Glutamatergic neuron (in vitro differentiated cells): ENCODE results near the gene SLC13A4. TPM values are rescaled to one million over a fixed set of nuclear protein-coding genes. Genes with fewer than 3 reads are reported as not detected.
"Not testable (repeated sequence)": the region's sequence is repeated elsewhere in the genome, so short reads cannot be mapped to it uniquely, and the experiment has no call there.

Source experiments
- DNase-seq: peaks from one replicate; pipeline ENCODE4 v3.0.0; 2022
- H3K27ac Mint-ChIP-seq: one replicate; pipeline ENCODE4 v1.8.0; 2020; ENCODE audit warnings: mild to moderate bottlenecking, mixed read lengths, inconsistent platforms; ENCODE audit not compliant: unreplicated experiment
- H3K27me3 Mint-ChIP-seq: one replicate; pipeline ENCODE4 v1.8.0; 2020; ENCODE audit warnings: mild to moderate bottlenecking, moderate library complexity, mixed read lengths, inconsistent platforms; ENCODE audit not compliant: unreplicated experiment
- H3K36me3 Mint-ChIP-seq: one replicate; pipeline ENCODE4 v1.8.0; 2020; ENCODE audit warnings: mild to moderate bottlenecking, mixed read lengths, inconsistent platforms; ENCODE audit not compliant: unreplicated experiment
- H3K4me1 Mint-ChIP-seq: one replicate; pipeline ENCODE4 v1.8.0; 2020; ENCODE audit warnings: mild to moderate bottlenecking, low read depth, mixed read lengths, inconsistent platforms; ENCODE audit not compliant: unreplicated experiment
- H3K4me3 Mint-ChIP-seq: one replicate; pipeline ENCODE4 v1.8.0; 2020; ENCODE audit warnings: mild to moderate bottlenecking, mixed read lengths, inconsistent platforms; ENCODE audit not compliant: unreplicated experiment
- H3K9me3 Mint-ChIP-seq: one replicate; pipeline ENCODE4 v1.8.0; 2020; ENCODE audit warnings: mild to moderate bottlenecking, moderate library complexity, mixed read lengths, inconsistent platforms; ENCODE audit not compliant: unreplicated experiment
- CTCF ChIP-seq: fragments of 200-600 bp; sonication (generic); IDR thresholded peaks from one replicate; pipeline ENCODE4 v1.5.0; 2021; ENCODE audit not compliant: partially characterized antibody, unreplicated experiment
- total RNA-seq: library from RNA; stranded (reverse); fragmentation: NEBNext Ultra II Directional; extraction: Animal tissue kit (Norgen Biotek cat#: 25700); gene quantifications from one replicate; pipeline ENCODE4 v1.2.1, GENCODE V29; 2021; ENCODE audit not compliant: unreplicated experiment

Gene SLC13A4
- total RNA-seq, 1 donor from 2014 or later: not detected

GRCh38 chr7:135644154-135644553 lies 83.8 kb downstream of the SLC13A4 start:
- no peak for TF ChIP-seq CTCF
- Mint-ChIP-seq H3K27me3 (no peaks in the 10 kb centered on the region), H3K27ac (no peak overlapping the region), H3K36me3 (no peaks in the 10 kb centered on the region), H3K9me3 (no peaks in the 10 kb centered on the region), H3K4me3 (no peak overlapping the region), H3K4me1 (no peaks in the 10 kb centered on the region)
- DNase-seq: no peak

GRCh38 chr7:135639690-135640089 lies 88.3 kb downstream of the SLC13A4 start:
- H3K27ac Mint-ChIP-seq, H3K27me3 Mint-ChIP-seq, H3K4me3 Mint-ChIP-seq, DNase-seq, H3K4me1 Mint-ChIP-seq, H3K9me3 Mint-ChIP-seq, H3K36me3 Mint-ChIP-seq: not testable (repeated sequence)

GRCh38 chr7:135634191-135634878 lies 93.7 kb downstream of the SLC13A4 start:
- Mint-ChIP-seq H3K27me3 (no peaks in the 10 kb centered on the region), H3K27ac (no peak overlapping the region), H3K4me1 (no peaks in the 10 kb centered on the region), H3K4me3 (no peak overlapping the region), H3K9me3 (no peaks in the 10 kb centered on the region), H3K36me3 (no peaks in the 10 kb centered on the region)
- no peak for DNase-seq
- no peak for TF ChIP-seq CTCF

Other genes with a start within 250 kb of the SLC13A4 start
- 25.3 TPM for gene CNOT4, start 218.1 kb downstream of the SLC13A4 start, total RNA-seq
- 56.5 TPM for gene NUP205, start 170.3 kb downstream of the SLC13A4 start, total RNA-seq
- gene STMP1, start 65.7 kb downstream of the SLC13A4 start, total RNA-seq: 54.6 TPM
- not detected for gene FAM180A, start 20.6 kb upstream of the SLC13A4 start, total RNA-seq
- 181 TPM for gene MTPN, start 249.2 kb upstream of the SLC13A4 start, total RNA-seq